ENCODE results near the gene TFAP2C.

The TFAP2C gene

GRCh38 chr20:56601166-56601565, 27.9 kb upstream of the TFAP2C start:
- no peak overlapping the region for H2AFZ ChIP-seq (ENCODE audit: low read length)
- H3K4me3 ChIP-seq (ENCODE audit: low read depth, low read length, poor library complexity, severe bottlenecking), result no peak overlapping the region
- H3K9me3 ChIP-seq (ENCODE audit: low read length), result no peaks in the 10 kb centered on the region
- H3K27me3 ChIP-seq (ENCODE audit: insufficient read depth, low read length), result no peaks in the 10 kb centered on the region
- H3K9me2 ChIP-seq (ENCODE audit: low read depth, low read length), result no peaks in the 10 kb centered on the region
- no peaks in the 10 kb centered on the region for H3K4me1 ChIP-seq (ENCODE audit: insufficient read depth, low read length, severe bottlenecking)
- no peak overlapping the region for H3K27ac ChIP-seq (ENCODE audit: low read depth, low read length, poor library complexity, severe bottlenecking)
- no peak overlapping the region for H3K9ac ChIP-seq (ENCODE audit: low read length)
- H3K4me2 ChIP-seq (ENCODE audit: low read length), result no peak overlapping the region
- no peaks in the 10 kb centered on the region for H3F3A ChIP-seq (ENCODE audit: insufficient read depth, low read length)
- no peaks in the 10 kb centered on the region for H3K36me3 ChIP-seq (ENCODE audit: insufficient read depth, low read length)
- TF ChIP-seq EZH2 (IDR thresholded peaks at IDR 0.05; ENCODE audit: borderline replicate concordance, low read length) (no peak), CTCF (IDR thresholded peaks at IDR 0.05; ENCODE audit: low read length) (no peak)
- H4K20me1 ChIP-seq (ENCODE audit: insufficient read depth, low read length), result no peaks in the 10 kb centered on the region
- no peaks in the 10 kb centered on the region for H3K79me2 ChIP-seq (ENCODE audit: insufficient read depth, low read length)

DNA sequence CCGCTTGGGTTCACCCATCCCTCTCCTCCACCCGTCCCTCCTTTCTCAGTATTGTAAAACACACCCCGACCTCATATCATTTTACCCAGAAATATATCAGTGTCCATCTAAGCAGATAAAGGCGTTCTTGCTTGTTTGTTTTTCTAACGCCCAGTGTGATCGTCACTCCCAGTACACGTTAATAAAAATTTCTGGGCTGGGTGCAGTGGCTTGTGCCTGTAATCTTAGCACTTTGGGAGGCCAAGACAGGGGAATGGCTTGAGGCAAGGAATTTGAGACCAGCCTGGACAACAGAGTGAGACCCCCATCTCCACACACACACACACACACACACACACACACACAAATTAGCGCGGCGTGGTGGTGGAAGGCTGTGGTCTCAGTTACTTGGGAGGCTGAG, 24.4 kb upstream of the TFAP2C start:
- no peaks in the 10 kb centered on the region for H3K79me2 ChIP-seq (ENCODE audit: insufficient read depth, low read length)
- no peaks in the 10 kb centered on the region for H3K9me3 ChIP-seq (ENCODE audit: low read length)
- no peak overlapping the region for H2AFZ ChIP-seq (ENCODE audit: low read length)
- no peaks in the 10 kb centered on the region for H4K20me1 ChIP-seq (ENCODE audit: insufficient read depth, low read length)
- no peaks in the 10 kb centered on the region for H3K36me3 ChIP-seq (ENCODE audit: insufficient read depth, low read length)
- no peak overlapping the region for H3K4me3 ChIP-seq (ENCODE audit: low read depth, low read length, poor library complexity, severe bottlenecking)
- H3K27me3 ChIP-seq (ENCODE audit: insufficient read depth, low read length), result no peaks in the 10 kb centered on the region
- no peak for TF ChIP-seq EZH2 (IDR thresholded peaks at IDR 0.05; ENCODE audit: borderline replicate concordance, low read length)
- TF ChIP-seq CTCF (IDR thresholded peaks at IDR 0.05; ENCODE audit: low read length), result no peak
- no peaks in the 10 kb centered on the region for H3K9me2 ChIP-seq (ENCODE audit: low read depth, low read length)
- no peak overlapping the region for H3K27ac ChIP-seq (ENCODE audit: low read depth, low read length, poor library complexity, severe bottlenecking)
- no peaks in the 10 kb centered on the region for H3K4me1 ChIP-seq (ENCODE audit: insufficient read depth, low read length, severe bottlenecking)
- H3K4me2 ChIP-seq (ENCODE audit: low read length), result no peak overlapping the region
- no peak overlapping the region for H3K9ac ChIP-seq (ENCODE audit: low read length)
- H3F3A ChIP-seq (ENCODE audit: insufficient read depth, low read length), result no peaks in the 10 kb centered on the region

GRCh38 chr20:56605261-56605996, 23.7 kb upstream of the TFAP2C start:
- Histone ChIP-seq H3K4me2 (ENCODE audit: low read length) (no peak overlapping the region), H3K36me3 (ENCODE audit: insufficient read depth, low read length) (no peaks in the 10 kb centered on the region), H3K9ac (ENCODE audit: low read length) (no peak overlapping the region), H3K79me2 (ENCODE audit: insufficient read depth, low read length) (no peaks in the 10 kb centered on the region), H2AFZ (ENCODE audit: low read length) (no peak overlapping the region), H3F3A (ENCODE audit: insufficient read depth, low read length) (no peaks in the 10 kb centered on the region), H4K20me1 (ENCODE audit: insufficient read depth, low read length) (no peaks in the 10 kb centered on the region), H3K27me3 (ENCODE audit: insufficient read depth, low read length) (no peaks in the 10 kb centered on the region), H3K9me2 (ENCODE audit: low read depth, low read length) (no peaks in the 10 kb centered on the region), H3K4me3 (ENCODE audit: low read depth, low read length, poor library complexity, severe bottlenecking) (no peak overlapping the region), H3K27ac (ENCODE audit: low read depth, low read length, poor library complexity, severe bottlenecking) (no peak overlapping the region), H3K4me1 (ENCODE audit: insufficient read depth, low read length, severe bottlenecking) (no peaks in the 10 kb centered on the region), H3K9me3 (ENCODE audit: low read length) (no peaks in the 10 kb centered on the region)
- TF ChIP-seq CTCF (IDR thresholded peaks at IDR 0.05; ENCODE audit: low read length), result no peak
- TF ChIP-seq EZH2 (IDR thresholded peaks at IDR 0.05; ENCODE audit: borderline replicate concordance, low read length), result no peak

All from OCI-LY1 (cell line).